H1 (cell line): ENCODE measurements around the gene SRCIN1. TPM values are rescaled to one million over a fixed set of nuclear protein-coding genes. Genes with fewer than 3 reads are reported as not detected.

Source experiments
- JUN ChIP-seq: IDR thresholded peaks from 2 replicates; pipeline ENCODE4 v1.6.1; 2011; ENCODE audit warnings: low read depth, mild to moderate bottlenecking, improper control_type of control experiment, low read length
- polyA plus RNA-seq, 7 experiments: library from polyadenylated mRNA; depleted of rRNA in 3 of 7; stranded (reverse) in 5 of 7; unstranded in 2 of 7; fragments of >200 nt in 5 of 7; fragments of 200-250 nt in 2 of 7; gene quantifications; 1 replicate in 5 of 7; 2 replicates in 1 of 7; 4 replicates in 1 of 7; pipeline versions ENCODE4 v1.2.1 to v1.2.3, GENCODE V29; 2011 to 2013; ENCODE audit warnings: missing spikeins in 2 of 7, mixed read lengths in 2 of 7
- total RNA-seq: library from RNA; stranded (reverse); fragmentation: NEBNext Ultra II Directional; extraction: Animal tissue kit (Norgen Biotek cat#: 25700); gene quantifications from 2 replicates; pipeline ENCODE4 v1.2.1, GENCODE V29; 2021

The SRCIN1 gene
- total and polyA plus RNA-seq, 2 of the 8 experiments (the other 6 are each of a cell fraction or from before 2014, with no cell fraction given): 2.8 to 3.8 TPM

- no peak for TF ChIP-seq JUN
- TF ChIP-seq, all 59 proteins: peak for 0
Measured at GRCh38 chr17:38569701-38570512, 35.8 kb downstream of the SRCIN1 start (continued).
